Measurements from ENCODE around the gene TMSB4X.
"Not testable (repeated sequence)": the region's sequence is repeated elsewhere in the genome, so short reads cannot be mapped to it uniquely, and the experiment has no call there.

Gene TMSB4X

DNA sequence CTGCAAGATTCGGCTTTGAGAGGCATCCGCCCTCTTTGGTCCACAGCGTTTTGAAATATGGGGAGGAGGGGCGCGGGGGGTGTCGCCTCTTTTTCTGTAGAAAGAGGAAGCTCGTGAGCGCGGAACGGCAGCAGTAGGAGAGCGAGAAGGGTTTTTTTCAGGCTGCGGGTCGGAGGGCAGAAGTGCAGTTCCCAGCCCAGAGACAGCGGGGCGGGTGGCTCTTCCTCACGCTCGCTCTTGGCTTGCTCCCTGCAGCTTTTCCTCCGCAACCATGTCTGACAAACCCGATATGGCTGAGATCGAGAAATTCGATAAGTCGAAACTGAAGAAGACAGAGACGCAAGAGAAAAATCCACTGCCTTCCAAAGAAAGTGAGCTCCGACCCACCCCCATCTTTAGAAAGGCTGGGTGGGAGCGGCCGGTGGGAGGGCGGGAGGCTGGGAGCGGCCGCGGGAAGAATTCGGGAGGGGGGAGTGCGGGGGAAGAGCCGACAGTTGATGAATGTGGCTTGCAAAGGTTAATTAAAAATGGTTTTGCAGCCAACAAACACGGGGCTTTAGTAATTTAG lies 1.2 kb downstream of the TMSB4X start:
- DNase-seq (ENCODE audit: low read depth in 2 of 3, low spot score in 1 of 3) = no peak

DNA sequence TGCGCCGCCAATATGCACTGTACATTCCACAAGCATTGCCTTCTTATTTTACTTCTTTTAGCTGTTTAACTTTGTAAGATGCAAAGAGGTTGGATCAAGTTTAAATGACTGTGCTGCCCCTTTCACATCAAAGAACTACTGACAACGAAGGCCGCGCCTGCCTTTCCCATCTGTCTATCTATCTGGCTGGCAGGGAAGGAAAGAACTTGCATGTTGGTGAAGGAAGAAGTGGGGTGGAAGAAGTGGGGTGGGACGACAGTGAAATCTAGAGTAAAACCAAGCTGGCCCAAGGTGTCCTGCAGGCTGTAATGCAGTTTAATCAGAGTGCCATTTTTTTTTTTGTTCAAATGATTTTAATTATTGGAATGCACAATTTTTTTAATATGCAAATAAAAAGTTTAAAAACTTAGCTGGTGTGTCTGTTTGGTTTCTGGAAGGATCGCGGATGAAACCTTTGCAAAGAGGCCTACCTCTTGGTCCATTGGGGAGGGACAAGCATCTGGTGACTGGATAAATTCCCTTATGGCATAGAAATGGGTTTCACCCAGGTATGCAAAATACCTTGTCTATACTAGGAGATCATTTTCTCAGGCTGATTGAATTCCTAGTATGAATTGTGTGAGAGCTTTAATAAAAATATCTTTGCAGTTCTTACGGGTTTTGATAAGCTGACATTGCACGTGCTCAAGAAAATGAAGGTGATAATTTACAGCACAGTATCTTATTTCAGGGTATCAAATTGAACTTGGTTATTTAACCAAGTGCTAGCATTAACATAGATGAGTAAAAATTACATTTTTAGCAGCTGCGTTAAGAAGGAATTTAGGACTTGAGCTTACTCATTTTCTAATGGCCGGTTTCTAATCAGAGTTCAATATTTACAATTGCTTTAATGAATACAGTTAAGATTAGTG lies 2.2 kb downstream of the TMSB4X start:
- DNase-seq (ENCODE audit: low read depth in 2 of 3, low spot score in 1 of 3) = not testable (repeated sequence)

DNA sequence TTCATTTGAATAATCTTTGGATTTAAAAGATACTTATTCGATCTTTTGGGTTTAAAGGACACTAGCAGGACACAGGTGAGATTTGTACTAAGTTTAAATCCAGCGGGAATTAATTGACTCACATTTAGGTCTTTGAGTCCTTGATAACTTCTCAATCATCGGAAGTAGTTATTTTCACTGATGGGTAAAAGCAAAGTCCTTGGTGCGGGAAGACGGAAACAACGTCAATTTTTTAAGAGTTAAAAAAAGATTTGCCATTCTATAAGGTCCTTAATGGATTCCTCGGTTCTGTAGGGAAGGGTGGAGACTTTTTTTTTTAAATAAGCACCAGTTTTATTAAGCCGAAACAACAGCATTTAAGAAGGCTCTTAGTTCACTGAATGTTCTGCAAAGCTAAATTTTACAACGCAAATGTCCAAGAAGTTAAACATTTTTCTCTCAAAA lies 2.9 kb downstream of the TMSB4X start:
- no peak for DNase-seq (ENCODE audit: low read depth in 2 of 3, low spot score in 1 of 3)

DNA sequence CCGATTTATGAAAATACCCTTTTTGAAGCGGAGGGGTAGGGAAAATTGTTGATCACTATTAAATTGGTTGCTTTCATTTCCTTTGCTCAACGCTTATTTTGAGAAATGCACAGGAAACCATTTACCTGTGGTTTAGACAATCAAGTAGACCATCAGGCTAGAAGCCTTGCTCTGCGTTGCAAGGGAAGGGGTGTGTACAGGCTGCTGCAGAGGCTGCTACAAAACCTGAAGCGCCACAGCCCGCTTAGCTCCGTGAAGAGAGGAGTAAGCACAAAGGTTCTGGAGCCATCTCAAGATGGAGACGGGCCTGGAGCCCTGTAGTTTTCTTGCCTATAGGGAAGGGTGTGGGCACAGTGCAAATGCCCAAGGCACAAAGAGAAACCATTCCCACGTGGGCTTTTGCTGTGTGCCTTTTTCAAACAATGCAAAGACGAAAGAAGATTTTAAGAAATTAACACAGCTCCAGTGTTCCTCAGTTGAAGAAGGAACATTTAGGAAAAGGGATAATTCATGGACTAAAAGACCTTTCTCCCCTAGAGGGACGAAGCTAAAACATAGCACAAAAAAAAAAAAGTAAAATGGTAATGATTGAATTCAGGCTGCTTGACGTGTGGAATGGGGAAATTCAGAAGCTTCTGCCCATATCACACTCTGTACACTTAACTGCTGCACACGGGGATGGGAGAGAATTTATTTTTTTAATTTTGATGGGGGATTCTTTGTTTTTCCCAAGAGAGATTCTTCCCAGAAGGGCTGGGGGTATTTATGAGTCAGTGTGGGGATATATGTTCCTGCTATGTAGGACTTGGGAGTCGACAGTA lies 3.5 kb downstream of the TMSB4X start:
- no peak for DNase-seq (ENCODE audit: low read depth in 2 of 3, low spot score in 1 of 3)

GRCh38 chrX:12979026-12979607 lies 4.2 kb downstream of the TMSB4X start:
- DNase-seq (ENCODE audit: low read depth in 2 of 3, low spot score in 1 of 3) = no peak

DNA sequence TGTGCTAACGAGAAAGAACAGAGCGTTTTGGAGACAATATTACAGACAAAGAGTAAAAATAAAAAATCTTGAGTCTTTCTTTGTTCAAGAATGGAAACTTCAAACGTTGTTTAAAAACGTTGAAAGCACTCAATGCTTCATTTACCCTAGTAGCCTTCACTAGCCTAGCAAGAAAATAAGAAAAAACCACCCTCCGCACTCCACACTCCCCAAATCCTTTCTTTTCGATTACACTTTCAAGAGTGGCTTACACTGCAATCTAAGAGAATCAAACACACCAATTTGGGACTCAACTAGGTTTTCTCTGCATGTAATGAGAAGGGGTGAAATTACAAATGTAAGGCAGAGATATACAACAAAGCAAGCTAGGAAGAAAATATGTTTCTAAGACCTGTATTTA lies 4.7 kb downstream of the TMSB4X start:
- DNase-seq (ENCODE audit: low read depth in 2 of 3, low spot score in 1 of 3) = no peak

DNA sequence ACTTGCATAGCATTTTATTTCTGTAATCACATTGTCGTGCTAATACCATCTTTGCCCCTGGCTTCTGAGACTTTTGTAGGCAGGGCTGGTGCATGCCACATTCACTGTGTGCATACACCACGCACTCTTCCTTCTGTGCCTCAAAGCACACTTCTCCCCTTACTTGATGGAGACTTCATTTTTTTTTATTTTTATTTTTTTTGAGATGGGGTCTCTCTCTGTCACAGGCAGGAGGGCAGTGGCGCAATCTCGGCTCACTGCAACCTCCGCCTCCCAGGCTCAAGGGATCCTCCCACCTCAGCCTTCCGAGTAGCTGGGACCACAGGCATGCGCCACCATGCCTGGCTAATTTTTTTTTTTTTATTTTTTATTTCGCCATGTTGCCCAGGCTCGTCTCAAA lies 5.1 kb downstream of the TMSB4X start:
- DNase-seq (ENCODE audit: low read depth in 2 of 3, low spot score in 1 of 3) = not testable (repeated sequence)

DNA sequence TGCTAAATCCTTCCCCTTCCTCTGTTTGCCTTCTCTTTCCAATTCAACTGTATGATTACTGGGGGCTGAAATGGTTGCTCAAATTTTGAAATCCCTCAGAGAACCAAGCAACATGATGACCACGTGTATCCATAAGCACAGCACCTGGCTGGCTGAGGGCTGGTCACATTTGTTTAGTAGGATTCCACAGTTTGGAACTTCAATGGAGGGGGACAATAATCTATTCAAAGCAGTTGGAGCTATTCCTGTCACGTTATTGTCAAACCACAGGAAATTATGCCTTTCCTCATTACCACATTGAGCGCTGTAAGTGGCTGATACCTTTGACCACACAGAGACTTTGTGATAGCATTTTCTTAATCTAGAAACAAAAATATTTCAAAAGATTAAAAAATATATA lies 7.0 kb downstream of the TMSB4X start:
- DNase-seq (ENCODE audit: low read depth in 2 of 3, low spot score in 1 of 3) = no peak

GRCh38 chrX:12984603-12985319 lies 9.9 kb downstream of the TMSB4X start:
- DNase-seq (ENCODE audit: low read depth in 2 of 3, low spot score in 1 of 3) = no peak

GRCh38 chrX:12985331-12985730 lies 10.4 kb downstream of the TMSB4X start:
- no peak for DNase-seq (ENCODE audit: low read depth in 2 of 3, low spot score in 1 of 3)

- DNase-seq (ENCODE audit: low read depth in 2 of 3, low spot score in 1 of 3) = no peak
Observed at GRCh38 chrX:12986164-12986779, 11.4 kb downstream of the TMSB4X start.

DNA sequence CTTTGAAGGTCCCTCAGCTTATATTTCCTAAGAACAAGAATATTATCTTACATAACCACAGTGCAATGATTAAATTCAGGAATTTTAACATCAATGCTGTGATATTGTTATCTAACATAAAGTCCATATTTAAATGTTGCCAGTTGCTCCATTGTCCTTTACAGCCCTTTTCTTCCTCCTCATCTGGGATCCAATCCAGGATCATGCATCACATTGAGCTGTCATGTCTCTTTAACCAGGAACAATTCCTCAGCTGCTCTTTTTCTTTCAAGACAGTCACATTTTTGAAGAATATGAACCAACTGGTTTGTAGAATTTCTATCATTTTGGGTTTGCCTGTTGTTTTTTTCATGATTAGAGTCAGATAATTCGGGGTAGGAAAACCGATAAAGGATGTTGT lies 12.0 kb downstream of the TMSB4X start:
- no peak for DNase-seq (ENCODE audit: low read depth in 2 of 3, low spot score in 1 of 3)

DNA sequence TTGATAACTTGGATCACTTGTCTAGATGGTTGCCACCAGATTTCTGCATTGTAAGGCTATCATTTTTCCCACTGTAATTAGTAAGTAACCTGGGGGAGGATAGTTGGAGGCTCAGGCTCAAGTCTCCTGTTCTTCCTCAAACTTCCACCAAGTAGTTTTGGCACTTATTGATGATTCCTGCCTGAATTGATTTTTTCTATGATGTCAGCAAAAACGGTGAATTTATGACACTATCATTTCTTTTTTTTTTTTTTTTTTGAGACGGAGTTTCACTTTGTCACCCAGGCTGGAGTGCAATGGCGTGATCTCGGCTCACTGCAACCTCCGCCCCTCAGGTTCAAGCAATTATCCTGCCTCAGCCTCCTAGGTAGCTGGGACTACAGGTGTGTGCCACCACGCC lies 12.4 kb downstream of the TMSB4X start:
- DNase-seq (ENCODE audit: low read depth in 2 of 3, low spot score in 1 of 3) = no peak

GRCh38 chrX:12987900-12988594 lies 13.1 kb downstream of the TMSB4X start:
- no peak for DNase-seq (ENCODE audit: low read depth in 2 of 3, low spot score in 1 of 3)

DNA sequence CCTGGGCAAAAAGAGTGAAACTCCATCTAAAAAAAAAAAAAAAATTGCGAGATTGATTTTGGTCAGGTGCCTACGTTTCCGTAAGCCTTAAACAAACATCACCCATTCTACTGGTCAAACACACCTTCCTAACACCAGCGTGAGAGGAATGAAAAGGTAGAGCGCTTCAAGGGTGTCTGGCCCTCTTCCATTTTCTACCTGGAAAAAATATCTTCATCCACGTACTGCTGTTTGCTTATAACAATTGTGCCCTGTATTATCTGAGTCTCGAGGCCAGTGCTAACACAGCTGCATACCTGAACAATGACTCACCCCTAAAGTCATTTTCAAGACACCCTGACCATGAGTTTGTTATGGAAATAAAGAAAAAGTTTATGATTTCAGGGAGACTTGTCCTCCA lies 13.9 kb downstream of the TMSB4X start:
- DNase-seq (ENCODE audit: low read depth in 2 of 3, low spot score in 1 of 3) = no peak

DNA sequence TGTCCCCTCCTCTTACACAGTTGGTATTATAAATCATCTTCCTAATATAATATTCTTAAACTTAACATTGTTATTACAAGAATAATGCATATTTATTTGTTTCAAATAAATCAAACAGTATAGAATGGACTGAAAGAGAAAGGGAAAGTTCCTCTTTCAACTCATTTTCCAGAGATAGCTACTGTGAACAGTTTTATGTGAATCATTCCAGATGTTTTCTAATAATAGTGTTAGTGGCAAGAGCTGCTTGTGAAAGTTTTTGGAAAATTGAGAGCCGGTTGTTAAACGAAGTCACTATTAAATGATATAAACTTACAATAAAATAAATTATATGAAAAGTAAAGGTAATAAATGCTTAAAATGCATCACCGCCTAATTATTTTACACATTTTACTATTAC lies 14.6 kb downstream of the TMSB4X start:
- DNase-seq (ENCODE audit: low read depth in 2 of 3, low spot score in 1 of 3) = no peak

DNA sequence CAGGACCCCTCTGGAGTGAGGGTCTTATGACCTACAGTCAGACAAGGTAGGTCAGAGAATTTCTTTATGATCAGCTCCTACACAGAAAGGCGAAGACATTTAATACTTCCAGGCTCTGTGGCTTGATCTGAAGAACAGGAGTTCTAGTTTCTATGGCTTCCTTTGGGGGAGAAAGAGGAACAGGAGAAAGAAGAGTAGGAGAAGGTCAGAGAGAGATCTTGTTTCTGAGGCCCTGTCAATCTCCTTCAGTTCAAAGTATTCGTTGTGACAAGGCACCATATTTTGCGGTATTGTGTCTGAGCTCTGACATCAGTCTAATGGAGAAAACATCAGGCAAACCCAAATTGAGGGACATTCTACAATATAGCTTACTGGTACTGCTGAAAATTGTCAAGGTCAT lies 16.7 kb downstream of the TMSB4X start:
- DNase-seq (ENCODE audit: low read depth in 2 of 3, low spot score in 1 of 3) = no peak

GRCh38 chrX:12992544-12993118 lies 17.7 kb downstream of the TMSB4X start:
- no peak for DNase-seq (ENCODE audit: low read depth in 2 of 3, low spot score in 1 of 3)

DNA sequence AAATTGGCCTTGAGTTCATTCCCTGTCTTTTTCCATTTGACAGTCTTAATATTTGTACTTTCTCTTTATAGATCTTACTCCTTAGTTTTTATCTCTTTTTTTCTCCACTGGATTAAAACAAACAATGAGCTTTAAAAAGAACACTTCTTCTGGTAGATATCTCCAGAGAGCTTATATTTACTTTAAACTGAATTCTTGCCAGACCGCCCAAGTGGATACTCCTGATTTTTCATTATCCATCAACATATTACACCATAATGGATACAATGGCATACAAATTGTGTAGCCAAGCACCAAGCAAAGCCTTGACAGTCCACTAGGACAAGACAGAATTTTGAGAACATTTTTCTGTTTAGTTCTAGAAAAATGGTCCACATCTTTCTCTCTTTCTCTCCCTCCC lies 18.9 kb downstream of the TMSB4X start:
- no peak for DNase-seq (ENCODE audit: low read depth in 2 of 3, low spot score in 1 of 3)

Measured in stimulated activated CD4-positive, alpha-beta T cell treated with anti-CD3 and anti-CD28 coated beads, Interleukin-12 subunit alpha, Interleukin-12 subunit beta, amount 100 ng/mL, for 48 hours (primary cell).